HG02884 (cell line): ENCODE data around the gene FOXO6.

ENCODE experiments used
- ATAC-seq: cut with Tn5 transposase; IDR thresholded peaks from one replicate; pipeline ENCODE4 v1.9.1; 2021; ENCODE audit warnings: mild to moderate bottlenecking, moderate library complexity; ENCODE audit not compliant: unreplicated experiment

The FOXO6 gene

DNA sequence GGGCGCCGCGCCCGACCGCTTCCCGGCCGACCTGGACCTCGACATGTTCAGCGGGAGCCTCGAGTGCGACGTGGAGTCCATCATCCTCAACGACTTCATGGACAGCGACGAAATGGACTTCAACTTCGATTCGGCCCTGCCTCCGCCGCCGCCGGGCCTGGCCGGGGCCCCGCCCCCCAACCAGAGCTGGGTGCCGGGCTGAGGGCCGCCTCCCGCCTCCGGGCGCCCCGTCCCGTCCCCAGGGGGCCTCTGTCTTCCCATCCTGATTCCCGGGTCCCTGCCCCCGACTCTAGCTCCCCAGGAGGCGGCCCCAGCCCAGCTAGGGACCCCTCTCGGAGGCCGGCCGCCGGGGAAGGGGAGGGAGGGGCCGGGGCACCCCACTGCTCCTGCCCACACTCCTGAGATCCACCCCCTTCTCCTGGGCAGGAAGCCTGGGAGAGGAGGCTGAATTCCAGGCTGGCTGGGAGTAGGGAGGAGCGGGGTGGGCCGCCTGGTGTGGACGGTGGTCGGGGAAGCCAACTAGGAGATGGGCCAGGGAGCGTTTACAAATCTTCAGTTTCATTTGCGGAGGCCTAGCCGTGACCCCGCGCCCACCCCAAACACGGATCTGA, 21.4 kb downstream of the FOXO6 start:
- no peak for ATAC-seq

DNA sequence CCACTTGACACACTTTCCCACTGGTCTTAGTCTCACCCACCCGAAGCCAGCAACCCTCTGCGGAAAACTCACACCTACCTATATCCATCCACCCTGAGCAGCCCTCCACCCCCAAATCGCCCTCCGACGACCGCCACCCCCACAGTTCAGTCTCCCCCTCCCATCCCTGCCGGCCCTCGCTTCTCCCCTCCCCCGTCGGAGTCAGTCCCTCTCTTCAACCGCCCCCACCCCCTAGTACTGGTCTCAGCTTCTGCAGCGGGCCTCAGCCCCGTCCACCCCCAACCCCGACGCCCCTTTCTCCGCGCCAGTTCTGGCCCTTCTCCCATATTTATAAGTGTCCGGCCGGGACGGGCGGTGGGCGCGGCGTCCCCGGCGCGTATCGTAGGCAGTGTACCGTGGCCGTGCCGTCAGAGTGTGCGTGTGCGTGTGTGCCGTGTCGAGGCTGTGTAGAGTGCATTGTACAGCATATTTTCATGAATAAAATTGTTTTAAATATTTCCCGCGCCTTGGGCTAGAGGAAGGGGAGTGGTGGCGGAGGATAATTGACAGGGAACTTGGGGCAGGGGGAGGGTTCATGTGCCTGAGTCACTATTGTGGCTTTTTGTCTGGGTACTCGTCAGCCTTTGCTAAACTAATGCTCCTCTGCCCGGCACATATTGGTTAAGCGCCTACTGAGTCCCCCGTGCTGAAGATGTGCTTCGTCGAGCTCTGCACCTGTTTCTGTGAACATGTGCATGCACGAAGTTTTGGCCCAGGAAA, 22.0 kb downstream of the FOXO6 start:
- ATAC-seq = no peak

DNA sequence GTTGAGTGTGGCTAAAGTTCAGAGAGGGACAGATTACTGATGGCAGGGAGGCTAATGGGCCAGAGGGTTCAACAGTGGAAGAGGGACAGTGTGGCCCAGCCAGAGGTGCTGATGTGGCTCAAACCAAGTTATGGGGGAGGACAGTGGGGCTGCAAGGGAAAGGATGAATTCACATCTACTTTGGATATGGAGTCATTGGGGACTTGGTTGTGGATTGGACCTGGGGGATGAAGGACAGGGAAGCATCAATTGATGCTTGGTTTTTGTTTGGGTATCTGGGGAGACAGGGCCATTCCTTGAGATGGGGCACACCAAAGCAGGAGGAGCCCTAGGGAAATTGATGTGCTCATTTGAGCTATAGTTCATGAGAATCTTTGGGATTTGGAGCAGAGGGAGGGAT, 23.3 kb downstream of the FOXO6 start:
- ATAC-seq = no peak

DNA sequence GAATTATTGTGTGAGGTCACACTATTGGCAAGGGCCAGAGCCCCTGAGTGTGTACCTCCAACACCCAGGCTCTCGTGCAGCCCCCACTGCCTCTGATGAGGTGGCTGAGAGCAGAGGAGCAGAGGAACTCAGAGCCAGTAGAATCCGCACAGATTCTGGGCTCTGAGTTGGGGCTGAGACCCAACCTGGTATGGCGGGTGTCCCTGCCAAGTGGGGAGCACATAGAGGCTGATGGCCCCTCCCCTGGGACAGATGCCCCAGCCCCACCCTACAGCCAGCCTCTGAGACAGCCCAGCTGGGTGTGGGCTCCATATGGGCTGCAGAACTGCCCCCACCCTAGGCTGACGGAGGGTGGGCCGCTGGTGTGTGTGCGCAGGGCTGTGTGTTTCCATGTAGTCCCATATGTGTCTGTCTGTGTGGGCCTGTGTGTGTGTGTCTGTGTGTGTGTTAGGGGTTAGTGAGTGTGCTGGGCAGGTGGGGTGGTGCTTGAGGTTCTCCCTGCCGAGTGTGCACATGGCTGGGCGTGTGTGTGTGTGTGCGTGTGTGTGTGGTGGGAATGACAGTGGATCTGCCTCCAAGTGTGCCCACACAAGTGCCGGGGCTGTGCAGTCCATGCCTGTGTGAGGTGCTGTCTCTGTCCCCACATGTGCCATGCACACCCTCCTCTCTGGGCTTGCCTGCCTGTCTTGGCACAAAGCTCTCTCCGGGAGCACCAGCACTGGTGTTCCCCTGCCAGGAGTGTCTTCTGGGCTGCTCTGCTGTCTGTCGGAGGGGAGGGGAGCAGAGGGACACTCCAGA, 24.4 kb downstream of the FOXO6 start:
- ATAC-seq = no peak

DNA sequence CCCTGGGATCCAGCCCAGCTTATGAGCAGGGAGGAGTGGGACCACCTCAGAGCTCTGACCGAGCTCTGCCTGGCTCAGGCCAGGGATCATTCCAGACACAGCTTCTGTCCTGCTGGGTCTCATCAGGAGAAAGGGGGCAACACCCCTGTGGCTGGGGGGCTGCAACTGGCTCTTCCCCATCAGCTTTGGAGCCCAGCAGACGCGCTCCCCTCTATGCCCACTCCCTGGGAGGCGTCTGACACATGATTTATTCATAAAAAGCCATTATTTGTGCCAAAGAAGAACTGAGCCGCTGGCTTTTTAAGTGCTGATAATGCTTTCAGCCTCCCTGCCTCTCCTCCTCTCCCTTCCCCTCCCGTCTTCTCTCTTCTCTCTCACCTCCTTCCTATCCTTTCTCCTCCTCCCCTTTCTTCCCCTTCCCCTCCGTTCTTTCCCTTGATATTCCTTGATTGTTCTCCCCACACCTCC, 25.0 kb downstream of the FOXO6 start:
- ATAC-seq = no peak

DNA sequence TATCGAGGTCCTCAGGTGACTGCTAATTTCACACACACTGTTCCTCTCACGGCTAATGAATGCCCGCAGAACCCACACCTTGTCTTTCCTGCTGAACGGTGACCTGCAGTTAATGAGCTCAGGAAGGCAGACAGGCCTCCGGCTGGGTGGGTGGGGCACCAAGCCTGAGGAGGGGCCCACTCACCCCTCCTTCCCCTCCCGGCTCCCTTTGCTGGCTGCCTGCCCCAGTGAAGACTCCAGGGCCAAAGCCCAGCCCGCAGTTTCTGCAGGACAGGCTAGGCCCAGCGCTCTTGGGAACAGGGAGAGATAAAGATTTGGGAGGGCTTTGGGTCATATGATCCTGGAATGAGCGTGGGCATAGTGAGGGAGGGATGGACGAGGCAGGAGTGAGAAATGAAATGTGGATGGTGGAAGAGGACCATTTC, 26.4 kb downstream of the FOXO6 start:
- no peak for ATAC-seq

DNA sequence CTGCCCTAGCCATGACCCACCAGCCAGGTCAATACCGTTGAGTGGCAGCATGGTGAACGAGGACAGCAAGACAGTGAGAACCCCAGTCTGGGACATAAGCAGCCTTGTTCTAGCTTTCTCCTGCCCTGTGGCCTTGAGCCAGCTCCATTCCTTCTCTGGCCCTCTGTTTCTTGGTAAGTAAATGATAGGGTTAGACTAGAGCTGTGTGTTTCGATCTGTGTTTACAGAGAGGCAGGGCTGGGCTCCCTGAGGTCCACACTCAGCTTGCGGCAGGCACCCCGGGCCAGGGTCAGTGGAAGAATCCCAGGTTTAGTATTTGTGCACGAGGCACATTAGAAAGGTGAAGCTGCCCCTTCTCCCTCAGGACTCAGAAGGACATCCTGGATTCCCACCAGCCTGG, 27.3 kb downstream of the FOXO6 start:
- ATAC-seq = no peak

DNA sequence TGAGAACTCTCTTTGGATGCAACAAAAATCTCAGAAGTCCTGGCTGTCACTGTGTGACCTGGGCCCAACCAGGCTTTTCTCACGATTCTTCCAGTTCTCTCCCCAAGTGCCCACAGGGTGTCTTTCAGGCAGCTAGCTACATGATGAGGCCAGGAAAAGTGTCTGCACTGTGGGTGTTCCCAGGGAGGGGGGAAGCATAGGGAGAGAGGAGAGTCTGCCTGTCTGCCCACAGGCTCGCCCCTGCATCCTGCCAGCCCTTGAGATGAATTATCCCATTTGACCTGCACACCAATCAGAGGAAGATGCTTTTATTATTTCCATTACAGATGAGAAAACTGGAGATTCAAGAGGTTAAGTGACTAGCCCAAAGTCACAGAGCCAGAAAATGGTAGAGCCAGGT, 27.8 kb downstream of the FOXO6 start:
- no peak for ATAC-seq

DNA sequence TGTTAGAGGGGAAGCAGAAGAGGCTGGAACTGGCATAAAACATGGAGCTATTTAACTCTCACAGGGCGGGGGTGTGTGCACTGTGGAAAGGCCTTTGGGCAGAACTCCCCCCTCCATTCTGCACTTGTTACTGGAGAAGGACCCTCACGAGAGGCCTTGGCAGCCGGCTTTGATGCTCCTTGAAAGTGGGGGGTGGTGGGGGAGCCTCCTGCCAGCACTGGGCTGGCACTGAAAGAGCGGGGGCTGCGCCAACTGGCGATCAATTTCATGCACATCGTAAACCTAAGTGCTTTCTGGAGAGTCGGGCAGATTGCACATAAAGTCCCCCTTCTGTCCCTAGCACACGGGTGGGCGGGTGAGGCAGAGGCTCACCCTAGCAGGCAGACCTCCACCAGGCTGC, 28.9 kb downstream of the FOXO6 start:
- ATAC-seq = no peak

DNA sequence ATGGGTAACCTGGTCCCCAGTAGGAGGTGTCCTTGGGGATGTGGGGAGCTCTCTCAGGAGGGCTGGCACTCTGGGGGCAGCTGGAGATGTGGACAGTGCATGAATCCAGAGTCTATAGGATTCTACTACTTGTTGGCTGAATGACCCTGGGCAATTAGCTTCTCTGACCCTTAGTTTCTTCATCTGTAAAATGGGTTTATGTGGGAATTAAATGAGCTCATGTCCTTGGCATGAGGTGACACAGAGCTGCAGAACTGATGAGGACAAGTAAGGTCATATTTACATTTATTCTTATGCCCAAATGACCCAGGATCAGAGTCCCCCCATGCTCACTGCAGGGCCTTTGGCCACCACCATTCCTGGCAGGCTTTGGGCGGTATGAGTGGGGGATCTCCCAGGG, 29.3 kb downstream of the FOXO6 start:
- no peak for ATAC-seq

DNA sequence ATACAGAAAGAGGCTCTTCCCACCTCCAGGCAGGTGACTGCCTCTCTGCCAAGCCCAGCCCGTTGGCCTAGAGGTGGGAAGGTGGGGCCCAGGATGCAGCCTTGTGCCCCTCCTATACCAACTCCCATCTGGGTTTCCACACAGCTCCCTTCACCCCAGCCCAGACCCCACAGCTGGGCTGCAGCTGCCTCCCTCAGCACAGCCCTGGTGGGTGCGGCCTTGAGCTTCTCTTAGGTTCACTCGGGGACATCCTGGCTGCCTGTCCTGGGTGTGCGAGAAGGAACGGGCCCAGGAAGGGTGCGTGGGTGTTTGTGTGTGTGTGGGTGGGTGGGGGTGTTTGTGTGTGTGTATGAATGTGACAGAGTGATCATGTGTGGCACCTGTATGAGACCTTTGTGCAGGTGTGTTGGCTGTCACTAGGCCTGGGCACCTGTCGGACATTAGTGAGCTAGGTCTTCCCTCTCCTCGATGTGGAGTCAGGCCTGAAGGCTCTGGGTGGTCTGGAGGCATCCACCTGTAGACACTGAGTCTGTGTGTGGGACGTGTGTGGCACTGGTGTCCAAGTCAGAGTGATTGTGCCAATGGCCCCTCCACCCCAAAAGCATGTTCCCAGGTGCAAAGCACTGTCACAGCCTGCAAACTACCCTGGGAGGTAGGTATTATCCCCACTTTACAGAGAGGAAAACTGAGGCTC, 30.7 kb downstream of the FOXO6 start:
- no peak for ATAC-seq

DNA sequence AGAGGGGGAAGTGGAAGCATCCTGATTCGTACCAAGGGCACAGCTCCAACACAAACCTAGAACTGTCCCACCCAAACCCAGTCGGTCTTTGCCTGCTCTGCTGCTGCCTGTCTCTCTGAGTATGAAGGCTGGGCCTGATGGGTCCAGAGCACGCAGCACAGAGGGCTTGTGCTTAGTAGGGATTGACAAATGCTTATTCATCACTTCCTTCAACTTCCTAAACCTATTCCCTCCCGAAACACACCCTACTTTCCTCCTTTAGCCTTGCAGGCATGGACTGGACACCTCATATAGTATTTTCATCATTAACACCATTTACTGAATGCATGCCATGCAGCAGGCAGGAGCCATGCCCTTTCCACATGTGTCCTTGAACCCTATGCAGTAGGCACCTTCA, 31.3 kb downstream of the FOXO6 start:
- ATAC-seq = no peak

DNA sequence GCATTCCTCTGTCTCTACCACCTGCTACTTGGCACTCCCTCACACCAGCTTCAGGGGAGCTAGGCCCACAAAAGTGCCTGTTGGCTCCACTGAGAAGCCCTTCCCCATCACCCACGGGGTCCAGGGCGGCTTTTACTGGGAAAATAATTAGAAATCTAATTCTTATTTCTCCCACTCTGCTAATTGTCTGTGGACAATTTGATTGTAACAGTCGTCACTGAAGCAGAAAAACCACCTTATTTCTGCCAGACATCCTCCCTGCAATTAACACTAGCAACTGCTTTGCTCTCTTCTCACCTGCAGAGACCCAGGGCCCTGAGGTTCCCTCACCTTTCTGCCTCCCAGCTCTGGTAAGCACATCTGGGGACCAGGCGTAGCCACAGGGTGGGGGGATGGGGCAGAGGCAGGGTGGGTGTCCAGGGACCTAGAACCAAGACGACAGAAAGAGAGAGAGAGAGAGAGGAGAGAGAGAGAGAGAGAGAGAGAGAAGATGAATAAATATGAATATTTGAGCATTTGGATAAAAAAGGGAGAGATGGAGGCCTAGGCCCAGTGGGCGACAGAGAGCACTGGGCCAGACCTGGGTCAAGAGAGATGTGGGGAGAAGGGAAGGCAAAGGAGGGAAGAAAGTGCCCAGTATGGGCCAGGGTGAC, 32.6 kb downstream of the FOXO6 start:
- ATAC-seq = no peak

DNA sequence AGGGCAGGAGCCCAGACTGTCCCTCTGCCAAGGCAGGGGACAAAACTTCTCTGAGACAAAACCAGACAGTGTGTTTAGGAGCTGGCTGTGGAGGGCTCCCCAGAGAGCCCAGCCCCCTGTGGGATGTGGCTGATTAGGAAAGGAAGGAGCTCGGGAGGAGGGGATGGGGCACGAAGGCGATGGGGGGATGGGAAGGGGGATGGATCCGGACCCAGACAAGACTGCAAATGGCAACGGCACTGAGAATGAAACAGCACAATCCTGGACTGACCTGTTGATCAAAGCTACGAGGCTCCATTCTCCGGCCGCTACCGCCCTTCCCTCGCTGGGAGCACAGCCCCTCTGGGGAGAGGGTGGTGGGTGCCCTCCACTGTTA, 33.1 kb downstream of the FOXO6 start:
- no peak for ATAC-seq

DNA sequence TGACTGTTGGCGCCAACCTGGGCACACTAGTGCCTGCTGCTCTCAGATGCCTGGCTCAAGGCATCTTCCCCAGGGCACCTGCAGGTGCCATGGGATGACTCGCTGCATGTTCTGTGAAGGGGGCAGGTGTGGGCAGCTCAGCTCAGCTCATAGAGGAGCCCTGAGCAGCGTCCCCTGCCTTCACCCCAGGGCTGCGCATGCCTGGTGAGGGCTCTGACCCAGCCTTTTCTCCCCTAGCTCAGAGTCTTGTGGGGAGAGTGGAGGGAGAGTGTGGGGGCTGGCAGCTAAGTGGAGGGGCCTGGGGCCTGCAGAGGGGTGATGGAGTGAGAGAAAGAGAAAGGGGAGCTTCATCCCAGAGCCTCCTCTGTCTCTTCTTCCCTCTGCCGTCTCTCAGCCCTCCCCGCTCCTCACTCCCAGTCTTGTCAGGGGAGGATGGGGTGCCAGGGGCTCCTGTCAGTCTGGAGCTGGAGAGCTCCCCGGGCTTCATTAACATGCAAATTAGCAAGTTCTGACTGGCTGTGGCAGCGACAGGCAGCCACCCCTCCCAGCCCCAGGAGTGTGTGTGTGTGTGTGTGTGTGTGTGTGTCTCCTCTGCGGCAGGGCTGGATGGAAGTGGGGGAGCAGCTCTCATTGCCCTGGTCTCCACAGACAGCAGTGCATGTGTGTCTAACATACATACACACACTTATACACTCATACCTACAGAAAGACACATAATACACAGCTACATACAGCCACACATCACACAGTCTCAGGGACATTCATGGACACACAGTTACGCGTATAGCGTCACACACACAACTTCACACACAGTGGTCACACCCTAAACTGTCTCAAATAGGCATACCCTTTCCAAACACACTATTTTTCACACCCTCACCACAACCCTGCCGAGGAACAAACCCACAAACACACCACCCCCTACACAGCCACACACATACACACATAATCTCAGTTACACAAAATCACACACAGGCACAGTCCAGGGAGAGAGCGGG, 34.0 kb downstream of the FOXO6 start:
- ATAC-seq = no peak

DNA sequence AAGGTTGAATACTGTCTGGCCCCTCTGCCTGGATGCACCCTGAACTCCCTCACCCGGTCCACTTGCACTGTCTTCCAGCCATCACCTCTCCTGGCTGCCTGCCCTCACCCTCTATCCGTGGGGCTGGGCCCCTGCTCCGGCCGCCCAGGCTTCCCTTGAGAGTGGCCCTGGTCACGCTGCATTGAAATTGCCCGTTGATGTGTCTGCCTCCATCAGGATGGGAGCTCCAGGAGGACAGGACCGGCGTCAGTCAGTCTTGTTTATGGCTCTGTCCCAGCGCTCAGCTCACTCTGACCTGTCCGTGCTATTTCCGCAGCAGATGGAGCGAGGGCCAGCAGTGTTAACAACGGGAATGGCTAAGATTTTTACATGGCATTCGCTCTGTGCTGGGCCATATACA, 34.9 kb downstream of the FOXO6 start:
- no peak for ATAC-seq

DNA sequence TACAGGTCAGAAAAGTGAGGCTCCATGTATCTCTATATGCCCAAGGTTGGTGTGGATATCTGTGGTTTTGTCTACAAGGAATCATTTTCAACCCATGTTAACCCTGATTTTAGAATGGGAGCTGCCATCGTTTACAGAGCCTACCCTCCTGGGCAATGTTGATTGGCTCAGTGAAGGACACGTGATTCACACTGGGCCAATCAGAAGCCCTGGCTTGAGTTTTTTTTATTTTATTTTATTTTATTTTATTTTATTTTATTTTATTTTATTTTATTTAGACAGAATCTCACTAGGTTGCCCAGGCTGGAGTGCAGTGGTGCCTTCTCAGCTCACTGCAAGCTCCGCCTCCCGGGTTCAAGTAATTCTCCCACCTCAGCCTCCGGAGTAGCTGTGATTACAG, 35.8 kb downstream of the FOXO6 start:
- ATAC-seq = no peak

DNA sequence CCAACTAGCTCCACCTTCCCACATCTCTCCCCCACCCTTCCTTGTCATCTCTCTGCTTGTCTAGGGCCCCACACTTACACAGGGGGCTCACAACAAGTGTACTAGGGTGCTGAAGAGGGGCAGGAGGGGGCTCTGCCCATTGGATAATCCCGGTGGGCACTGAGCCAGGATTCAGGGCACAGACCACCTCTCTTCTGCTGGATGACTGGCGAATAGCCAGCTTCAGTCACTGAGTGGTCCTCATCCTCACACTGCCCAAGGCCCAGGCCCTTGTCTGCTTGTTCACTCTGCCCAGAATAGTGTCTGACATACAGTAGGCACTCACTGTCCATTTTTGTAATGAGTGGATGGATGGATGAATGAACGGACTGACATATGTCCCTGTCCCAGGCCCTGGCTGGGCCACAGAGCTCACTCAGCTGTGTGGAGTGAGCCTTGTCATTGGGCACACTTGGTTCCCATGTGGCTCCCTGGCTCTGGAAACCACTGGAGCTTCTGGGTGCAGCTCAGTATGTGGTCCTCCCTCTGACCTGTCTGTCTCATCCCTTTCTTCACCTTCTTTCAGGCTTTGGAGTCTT, 36.6 kb downstream of the FOXO6 start:
- no peak for ATAC-seq

DNA sequence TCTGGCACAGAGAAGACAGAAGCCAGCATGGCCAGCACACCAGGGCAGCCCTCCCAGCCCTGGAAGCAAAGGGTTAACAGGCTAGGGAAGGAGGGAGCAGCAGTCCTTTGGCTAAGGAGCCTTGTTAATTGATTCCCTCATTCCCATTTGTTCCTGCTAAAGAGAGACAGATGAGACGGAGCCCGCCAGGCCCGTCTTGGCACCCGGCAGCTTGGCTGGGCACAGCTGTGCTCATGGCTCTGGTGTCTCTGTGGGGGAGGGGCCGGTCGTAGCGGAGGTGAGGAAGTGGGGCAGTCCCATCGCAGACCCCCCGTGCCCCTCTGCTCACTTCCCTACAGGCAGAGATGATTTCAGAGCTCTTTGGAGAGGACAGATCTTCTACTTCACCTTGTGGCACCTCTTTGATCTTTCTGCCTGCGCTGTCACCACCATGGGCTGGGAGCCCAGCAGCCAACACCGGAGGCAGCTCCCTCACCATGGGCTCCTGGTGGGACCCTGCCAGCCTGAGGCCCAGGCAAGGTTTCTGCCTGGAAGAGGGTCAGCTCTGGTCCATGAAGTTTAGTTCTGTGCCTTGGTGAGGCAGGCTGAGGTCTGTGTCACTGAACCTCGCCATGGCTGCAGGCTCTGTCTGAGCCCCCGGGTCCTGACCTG, 38.0 kb downstream of the FOXO6 start:
- ATAC-seq = no peak
